Suprapubic skin (tissue), 4 donors: ENCODE results near the gene STPG3. TPM values are rescaled to one million over a fixed set of nuclear protein-coding genes. Genes with fewer than 3 reads are reported as not detected.

Source experiments
- DNase-seq, 2 donors: peaks; one replicate each; pipeline ENCODE4 v3.0.0-alpha.2; 2019; ENCODE audit warnings: low spot score in 2 of 2
- H3K27ac ChIP-seq: fragments of 200-600 bp; sonication (generic); one replicate; pipeline ENCODE4 v1.5.1; 2019
- H3K27me3 ChIP-seq: fragments of 200-600 bp; sonication (generic); one replicate; pipeline ENCODE4 v1.5.1; 2019
- H3K36me3 ChIP-seq: fragments of 200-600 bp; sonication (generic); one replicate; pipeline ENCODE4 v1.5.1; 2019
- H3K4me1 ChIP-seq: fragments of 200-600 bp; sonication (generic); one replicate; pipeline ENCODE4 v1.5.1; 2019
- H3K4me3 ChIP-seq: fragments of 200-600 bp; sonication (generic); one replicate; pipeline ENCODE4 v1.5.1; 2019; ENCODE audit warnings: mild to moderate bottlenecking
- H3K9me3 ChIP-seq: fragments of 200-600 bp; sonication (generic); one replicate; pipeline ENCODE4 v1.5.1; 2019
- EP300 ChIP-seq: sonication (generic); formaldehyde crosslinking; IDR thresholded peaks from one replicate; pipeline ENCODE4 v1.6.1; 2017; ENCODE audit warnings: antibody characterized with exemption
- POLR2A ChIP-seq, 2 donors: fragments of 450-650 bp; IDR thresholded peaks; one replicate each; pipeline ENCODE4 v1.6.1; 2017; ENCODE audit warnings: antibody characterized with exemption in 2 of 2, mild to moderate bottlenecking in 2 of 2, moderate library complexity in 2 of 2
- POLR2AphosphoS5 ChIP-seq, 3 donors: sonication (generic); formaldehyde crosslinking; IDR thresholded peaks; one replicate each; pipeline ENCODE4 v1.6.1; 2017; ENCODE audit warnings: antibody characterized with exemption in 3 of 3
- WGBS: methylation state at CpG from one replicate; pipeline ENCODE4 v1.1.5; 2018; 5-methylcytosine and 5-hydroxymethylcytosine counted together
- total RNA-seq, 4 donors: library from RNA; depleted of rRNA; stranded (reverse); fragments of >200 nt; gene quantifications; one replicate each; pipeline ENCODE4 v1.1.0, GENCODE V29; 2016
- TF ChIP-seq, protein P1 (sequence below), 2 donors: fragments of 200-600 bp in 1 of 2; fragments of 450-650 bp in 1 of 2; sonication (generic) in 1 of 2; IDR thresholded peaks; one replicate each; pipeline ENCODE4 v1.5.1; 2016 to 2019; ENCODE audit warnings: antibody characterized with exemption in 2 of 2, mild to moderate bottlenecking in 1 of 2, moderate library complexity in 1 of 2

STPG3 gene
- total RNA-seq, 4 donors from 2014 or later = 1.2 TPM; not detected in 3

DNA sequence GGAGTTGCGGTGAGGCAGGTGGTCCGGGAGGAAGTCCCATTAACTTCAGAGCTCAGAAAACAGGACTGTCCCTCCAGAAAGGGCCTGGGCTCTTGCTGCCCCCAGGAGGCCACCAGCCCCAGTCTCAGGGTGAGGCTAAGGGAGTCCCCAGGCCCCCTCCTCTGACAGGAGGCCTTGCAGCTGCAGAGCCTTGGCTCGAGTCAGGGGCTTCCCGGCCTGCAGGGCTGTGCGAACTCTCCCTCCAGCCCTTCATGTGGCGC lies 3.2 kb upstream of the STPG3 start:
- DNase-seq = no peak
- no peaks in the 10 kb centered on the region for H3K9me3 ChIP-seq
- H3K36me3 ChIP-seq = peaks cover 5% of the 10 kb centered on the region
- no peak for TF ChIP-seq EP300
- TF ChIP-seq, protein P1, sequence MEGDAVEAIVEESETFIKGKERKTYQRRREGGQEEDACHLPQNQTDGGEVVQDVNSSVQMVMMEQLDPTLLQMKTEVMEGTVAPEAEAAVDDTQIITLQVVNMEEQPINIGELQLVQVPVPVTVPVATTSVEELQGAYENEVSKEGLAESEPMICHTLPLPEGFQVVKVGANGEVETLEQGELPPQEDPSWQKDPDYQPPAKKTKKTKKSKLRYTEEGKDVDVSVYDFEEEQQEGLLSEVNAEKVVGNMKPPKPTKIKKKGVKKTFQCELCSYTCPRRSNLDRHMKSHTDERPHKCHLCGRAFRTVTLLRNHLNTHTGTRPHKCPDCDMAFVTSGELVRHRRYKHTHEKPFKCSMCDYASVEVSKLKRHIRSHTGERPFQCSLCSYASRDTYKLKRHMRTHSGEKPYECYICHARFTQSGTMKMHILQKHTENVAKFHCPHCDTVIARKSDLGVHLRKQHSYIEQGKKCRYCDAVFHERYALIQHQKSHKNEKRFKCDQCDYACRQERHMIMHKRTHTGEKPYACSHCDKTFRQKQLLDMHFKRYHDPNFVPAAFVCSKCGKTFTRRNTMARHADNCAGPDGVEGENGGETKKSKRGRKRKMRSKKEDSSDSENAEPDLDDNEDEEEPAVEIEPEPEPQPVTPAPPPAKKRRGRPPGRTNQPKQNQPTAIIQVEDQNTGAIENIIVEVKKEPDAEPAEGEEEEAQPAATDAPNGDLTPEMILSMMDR (IDR thresholded peaks at IDR 0.05) = no peak
- TF ChIP-seq POLR2AphosphoS5 (IDR thresholded peaks at IDR 0.05) = no peak
- TF ChIP-seq POLR2A (IDR thresholded peaks at IDR 0.05) = no peak
- H3K27me3 ChIP-seq = no peaks in the 10 kb centered on the region
- WGBS = 100% methylated on average over 1 of the region's 6 CpGs
- H3K4me1 ChIP-seq = peaks cover 29% of the 10 kb centered on the region
- no peak overlapping the region for H3K4me3 ChIP-seq
- no peak overlapping the region for H3K27ac ChIP-seq

DNA sequence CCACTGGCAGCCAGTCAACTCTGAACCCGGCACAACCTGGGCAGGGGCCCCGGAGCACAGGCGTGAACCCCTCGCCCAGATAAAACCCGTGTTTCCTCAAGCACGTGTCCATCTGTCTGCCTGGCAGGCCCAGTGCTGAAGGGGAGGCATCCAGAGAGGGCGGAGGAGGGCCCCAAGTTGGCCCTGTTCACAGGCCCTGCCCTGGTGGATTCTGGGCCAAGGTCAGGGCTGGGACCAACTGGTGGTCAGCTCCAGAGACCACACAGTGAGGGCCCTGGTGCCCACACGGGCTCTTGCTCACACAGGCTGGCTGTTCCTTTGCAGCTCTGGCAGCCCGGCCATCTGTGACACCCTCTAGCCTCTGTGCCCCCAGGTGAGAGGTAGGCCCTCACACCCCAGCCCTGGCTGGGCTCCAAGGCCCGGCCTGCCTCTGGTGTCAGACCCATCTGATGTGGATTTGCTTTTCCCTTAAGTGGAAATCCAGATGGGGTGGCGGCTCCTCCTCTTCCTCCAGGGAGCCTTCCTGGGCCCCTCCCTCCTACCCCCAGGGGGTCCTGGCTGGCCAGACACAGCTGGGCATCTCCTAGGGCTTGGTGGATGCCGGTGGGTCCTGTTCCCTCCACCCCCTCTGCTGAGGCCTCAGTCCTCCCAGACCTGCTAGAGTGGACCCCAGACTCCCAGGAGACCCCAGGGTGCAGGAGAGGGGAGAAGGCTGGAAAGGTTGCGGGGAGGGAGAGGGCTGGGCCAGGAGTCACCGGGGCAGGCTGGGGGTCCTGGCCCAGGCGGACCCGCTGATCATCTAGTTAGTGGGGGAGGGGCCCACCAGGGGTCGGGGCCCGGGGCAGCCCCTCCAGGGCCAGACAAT lies 525 bp upstream of the STPG3 start:
- Histone ChIP-seq H3K9me3 (no peaks in the 10 kb centered on the region), H3K27ac (no peak overlapping the region), H3K27me3 (no peaks in the 10 kb centered on the region), H3K36me3 (no peaks in the 10 kb centered on the region), H3K4me3 (no peak overlapping the region), H3K4me1 (peaks cover 15% of the 10 kb centered on the region)
- WGBS = 61% methylated on average over 5 of the region's 18 CpGs
- no peak for TF ChIP-seq POLR2AphosphoS5 (IDR thresholded peaks at IDR 0.05)
- TF ChIP-seq EP300 = no peak
- no peak for TF ChIP-seq POLR2A (IDR thresholded peaks at IDR 0.05)
- TF ChIP-seq, protein P1 (IDR thresholded peaks at IDR 0.05) = no peak
- no peak for DNase-seq

DNA sequence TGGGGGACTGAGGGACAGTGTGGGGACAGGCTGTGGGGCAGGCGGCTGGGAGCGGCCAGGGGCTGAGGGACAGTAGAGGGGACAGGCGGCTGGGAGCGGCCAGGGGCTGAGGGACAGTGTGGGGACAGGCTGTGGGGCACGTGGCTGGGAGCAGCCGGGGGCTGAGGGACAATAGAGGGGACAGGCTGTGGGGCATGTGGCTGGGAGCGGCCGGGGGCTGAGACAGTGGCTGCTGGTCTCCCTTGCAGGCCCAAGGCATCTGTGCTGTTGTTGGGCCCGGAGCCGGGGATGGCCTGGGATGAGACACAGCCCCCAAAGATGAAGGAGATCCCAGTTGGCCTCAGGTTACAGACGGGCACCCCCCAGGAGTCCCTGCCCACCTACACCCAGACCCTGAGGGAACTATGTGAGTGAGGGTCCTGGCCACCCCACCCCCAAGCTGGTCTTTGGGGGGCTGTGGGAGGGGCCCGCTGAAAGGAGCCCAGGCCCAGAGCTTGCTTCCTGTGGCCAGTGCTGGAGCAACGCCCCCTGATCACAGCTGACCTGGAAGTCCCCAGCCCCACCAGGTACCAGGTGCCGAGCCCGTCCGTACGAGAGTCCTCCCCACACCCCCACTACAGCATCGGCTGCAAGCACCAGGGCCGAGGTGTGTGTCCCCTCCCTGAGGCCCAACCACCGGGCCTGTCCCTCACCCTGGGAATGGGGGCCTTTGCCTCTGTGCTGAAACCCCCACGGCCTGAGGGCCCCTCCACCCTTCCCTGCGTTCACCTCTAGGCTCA lies 593 bp downstream of the STPG3 start:
- H3K36me3 ChIP-seq = peaks cover 2% of the 10 kb centered on the region
- no peak for TF ChIP-seq POLR2A (IDR thresholded peaks at IDR 0.05)
- TF ChIP-seq POLR2AphosphoS5 (IDR thresholded peaks at IDR 0.05) = no peak
- no peak for TF ChIP-seq EP300
- TF ChIP-seq, protein P1 (IDR thresholded peaks at IDR 0.05) = no peak
- no peak for DNase-seq
- H3K4me1 ChIP-seq = peaks cover 23% of the 10 kb centered on the region
- WGBS = 88% methylated on average over 19 of the region's 22 CpGs
- H3K4me3 ChIP-seq = no peak overlapping the region
- no peak overlapping the region for H3K27ac ChIP-seq
- H3K27me3 ChIP-seq = no peaks in the 10 kb centered on the region
- no peaks in the 10 kb centered on the region for H3K9me3 ChIP-seq

DNA sequence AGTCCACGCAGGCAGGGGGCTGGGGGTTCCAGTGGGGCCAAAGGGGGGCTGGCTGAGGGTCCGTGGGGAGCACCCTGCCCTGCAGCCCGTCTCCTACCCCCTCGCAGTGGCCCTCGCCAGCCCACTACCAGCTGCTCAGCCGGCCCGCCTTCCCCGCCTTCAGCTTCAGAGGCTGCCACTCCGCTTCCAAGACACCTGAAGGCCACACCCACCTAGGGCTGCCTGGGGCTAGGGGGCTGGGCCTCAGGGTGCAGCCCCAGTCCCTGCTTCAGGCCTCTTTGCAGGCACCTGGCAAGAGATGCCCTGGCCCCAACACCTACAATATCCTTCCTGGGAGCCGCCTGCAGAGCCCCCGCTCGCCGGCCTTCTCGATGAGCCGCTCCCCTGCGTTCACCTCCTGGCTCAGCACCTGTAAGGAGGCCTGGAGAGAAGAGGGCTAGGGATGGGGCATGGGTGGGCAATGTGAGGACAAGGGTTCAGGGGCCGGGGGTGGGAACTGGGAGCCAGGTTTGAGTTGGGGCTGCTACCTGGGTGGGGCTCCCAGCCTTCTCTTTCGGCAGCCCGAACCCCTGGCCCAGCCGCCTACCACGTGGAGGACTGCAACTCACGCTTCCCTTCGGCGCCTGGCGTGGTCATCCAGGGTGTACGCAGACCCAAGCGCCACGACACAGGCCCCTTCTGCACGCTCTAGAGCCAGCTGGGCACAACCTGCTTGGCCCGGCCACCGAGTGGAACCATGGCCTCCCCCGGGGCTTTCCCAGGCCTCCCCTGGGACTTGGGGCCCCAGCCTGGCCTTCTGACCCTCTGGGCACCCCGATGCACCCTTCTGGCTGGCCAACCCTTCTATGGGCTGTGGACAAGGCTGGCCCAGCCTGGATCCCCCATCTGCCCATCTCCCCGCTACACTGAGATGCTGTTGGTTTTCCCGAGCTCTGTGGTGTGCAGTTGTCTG lies 1.7 kb downstream of the STPG3 start:
- Histone ChIP-seq H3K9me3 (no peaks in the 10 kb centered on the region), H3K27me3 (no peaks in the 10 kb centered on the region), H3K27ac (no peak overlapping the region), H3K4me1 (peaks cover 29% of the 10 kb centered on the region), H3K4me3 (no peak overlapping the region), H3K36me3 (peaks cover 10% of the 10 kb centered on the region)
- 90% methylated on average over 25 of the region's 35 CpGs for WGBS
- DNase-seq = no peak
- TF ChIP-seq POLR2A (IDR thresholded peaks at IDR 0.05) = no peak
- no peak for TF ChIP-seq POLR2AphosphoS5 (IDR thresholded peaks at IDR 0.05)
- no peak for TF ChIP-seq EP300
- TF ChIP-seq, protein P1 (IDR thresholded peaks at IDR 0.05) = no peak
